Mucosa of descending colon (tissue), 3 donors: ENCODE measurements around the gene IFNL2. TPM values are rescaled to one million over a fixed set of nuclear protein-coding genes. Genes with fewer than 3 reads are reported as not detected.

Source experiments
- ATAC-seq: fragments of 200-7000 bp; cut with Tn5 transposase; one replicate; pipeline ENCODE4 v1.9.1; 2020; ENCODE audit warnings: mild to moderate bottlenecking, moderate library complexity
- DNase-seq, 3 donors: peaks; one replicate each; pipeline ENCODE4 v3.0.0-alpha.2; 2020
- H3K36me3 ChIP-seq: fragments of 200-600 bp; one replicate; pipeline ENCODE4 v1.8.0; 2021; ENCODE audit warnings: low read depth, mild to moderate bottlenecking
- H3K4me1 ChIP-seq: fragments of 200-600 bp; one replicate; pipeline ENCODE4 v1.8.0; 2021; ENCODE audit warnings: low read depth, mild to moderate bottlenecking
- H3K4me3 ChIP-seq: fragments of 200-600 bp; one replicate; pipeline ENCODE4 v1.8.0; 2021; ENCODE audit warnings: mild to moderate bottlenecking
- H3K9me3 ChIP-seq: fragments of 200-600 bp; one replicate; pipeline ENCODE4 v1.8.0; 2021; ENCODE audit warnings: mild to moderate bottlenecking
- intact Hi-C, 2 donors: fragments of 100-400 bp; cut with DNase I in 1 of 2; cut with micrococcal nuclease in 1 of 2; formaldehyde crosslinking; loops; one replicate each; pipeline versions ENCODE4 v1.11.0 to v1.11.1; 2022; cut with DNase I, micrococcal nuclease
- total RNA-seq, 3 donors: library from RNA; stranded (reverse); fragmentation: NEBNext Ultra II Directional in 2 of 3; extraction: Animal tissue kit (Norgen Biotek cat#: 25700) in 2 of 3; gene quantifications; one replicate each; pipeline versions ENCODE4 v1.2.1 to v1.2.4, GENCODE V29; 2021 to 2023
- TF ChIP-seq, protein P1 (sequence below): fragments of 200-600 bp; IDR thresholded peaks from one replicate; pipeline ENCODE4 v1.8.0; 2022; ENCODE audit warnings: antibody characterized with exemption, mild to moderate bottlenecking
- donor health status: DM: no; HTN: no; CAD: no; lungs with moderate emphysema.
- donor health status: DM: no; HTN: no; CAD: no.
- donor health status: DM: no; HTN: yes; CAD: no.

IFNL2 gene
- total RNA-seq, 3 donors from 2014 or later: not detected

DNA sequence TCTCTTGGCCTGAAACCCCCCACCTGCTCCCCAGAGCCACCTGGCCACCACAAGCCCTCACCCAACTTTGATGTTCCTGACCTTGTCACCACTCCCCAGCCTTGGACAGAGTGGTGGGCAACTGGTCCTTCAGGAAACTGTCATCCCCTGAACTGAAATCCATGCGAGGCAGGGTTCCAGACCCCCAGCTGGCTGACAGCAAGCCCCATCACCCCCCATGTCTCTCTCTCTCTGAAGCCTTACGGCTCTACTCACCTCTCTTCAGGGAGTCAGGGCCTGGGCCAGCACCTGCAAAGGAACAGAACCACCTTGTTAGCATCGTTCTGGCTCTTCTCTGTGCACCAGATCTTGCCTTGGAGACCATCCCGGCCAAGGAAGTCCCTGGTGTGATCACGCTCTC is 49.9 kb downstream of the IFNL2 start:
- TF ChIP-seq, protein P1, sequence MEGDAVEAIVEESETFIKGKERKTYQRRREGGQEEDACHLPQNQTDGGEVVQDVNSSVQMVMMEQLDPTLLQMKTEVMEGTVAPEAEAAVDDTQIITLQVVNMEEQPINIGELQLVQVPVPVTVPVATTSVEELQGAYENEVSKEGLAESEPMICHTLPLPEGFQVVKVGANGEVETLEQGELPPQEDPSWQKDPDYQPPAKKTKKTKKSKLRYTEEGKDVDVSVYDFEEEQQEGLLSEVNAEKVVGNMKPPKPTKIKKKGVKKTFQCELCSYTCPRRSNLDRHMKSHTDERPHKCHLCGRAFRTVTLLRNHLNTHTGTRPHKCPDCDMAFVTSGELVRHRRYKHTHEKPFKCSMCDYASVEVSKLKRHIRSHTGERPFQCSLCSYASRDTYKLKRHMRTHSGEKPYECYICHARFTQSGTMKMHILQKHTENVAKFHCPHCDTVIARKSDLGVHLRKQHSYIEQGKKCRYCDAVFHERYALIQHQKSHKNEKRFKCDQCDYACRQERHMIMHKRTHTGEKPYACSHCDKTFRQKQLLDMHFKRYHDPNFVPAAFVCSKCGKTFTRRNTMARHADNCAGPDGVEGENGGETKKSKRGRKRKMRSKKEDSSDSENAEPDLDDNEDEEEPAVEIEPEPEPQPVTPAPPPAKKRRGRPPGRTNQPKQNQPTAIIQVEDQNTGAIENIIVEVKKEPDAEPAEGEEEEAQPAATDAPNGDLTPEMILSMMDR: no peak
- intact Hi-C loops: no loop called here

DNA sequence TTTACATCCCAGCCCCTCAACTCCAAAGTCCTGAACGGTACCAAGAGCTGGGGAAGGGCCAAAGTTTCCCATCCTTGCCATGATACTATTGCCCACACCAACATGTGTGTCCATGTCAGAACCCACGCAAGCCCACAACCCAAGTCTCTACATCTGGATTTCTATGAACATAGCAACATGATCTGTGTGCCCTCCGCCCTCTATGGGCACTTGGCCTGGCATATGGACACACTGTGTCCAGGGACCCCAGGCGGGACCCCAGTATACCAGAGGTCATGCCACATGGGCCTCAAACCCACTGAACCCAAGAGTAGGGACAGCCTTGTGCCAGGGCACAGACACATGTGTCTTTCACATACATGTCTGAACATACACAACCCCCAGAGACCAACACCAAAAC is 50.5 kb downstream of the IFNL2 start:
- no peak for ATAC-seq
- intact Hi-C loops: no loop called here
- Histone ChIP-seq H3K4me3 (no peak overlapping the region), H3K9me3 (no peaks in the 10 kb centered on the region), H3K36me3 (no peaks in the 10 kb centered on the region), H3K4me1 (no peaks in the 10 kb centered on the region)
- TF ChIP-seq, protein P1: no peak
- DNase-seq: no peak

More for the DNA sequence above, 49.9 kb downstream of the IFNL2 start:
- no peak overlapping the region for H3K4me3 ChIP-seq
- no peaks in the 10 kb centered on the region for H3K36me3 ChIP-seq
- ATAC-seq (no peak), DNase-seq (no peak)
- no peaks in the 10 kb centered on the region for H3K9me3 ChIP-seq
- H3K4me1 ChIP-seq: no peaks in the 10 kb centered on the region

DNA sequence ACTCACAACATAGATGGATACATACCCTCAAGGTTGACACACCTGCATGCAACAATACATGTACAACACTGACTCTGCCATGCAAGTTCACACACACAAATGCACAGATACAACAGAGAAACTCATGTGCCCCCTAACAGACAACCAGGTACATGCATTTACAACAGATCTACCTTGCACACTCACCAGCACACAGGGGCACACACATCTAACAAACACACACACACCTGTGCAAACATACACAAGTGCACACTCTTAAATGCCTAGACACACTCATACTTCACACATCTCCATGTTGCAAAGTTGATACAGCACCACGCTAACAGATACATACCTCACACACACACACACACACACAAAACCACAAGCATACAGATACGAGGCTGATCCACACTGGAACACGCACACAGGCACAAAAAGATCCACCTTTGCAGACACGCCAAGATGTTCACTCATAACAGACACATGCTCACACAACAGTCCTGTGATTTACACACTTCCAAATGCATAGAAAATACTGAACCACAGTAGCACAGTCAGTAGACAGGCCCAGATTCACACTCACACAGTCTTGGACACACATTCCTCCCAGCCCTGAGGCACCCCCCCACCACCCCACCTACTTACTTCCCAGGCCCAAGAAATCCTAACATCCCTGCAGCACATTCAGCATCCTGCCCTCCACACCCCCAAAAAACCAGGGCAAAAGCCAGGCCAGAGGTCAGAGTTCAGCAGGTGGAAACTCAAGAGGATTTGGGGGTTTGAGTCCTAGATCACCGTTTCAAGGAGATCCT is 51.1 kb downstream of the IFNL2 start:
- no peak overlapping the region for H3K4me3 ChIP-seq

More for the DNA sequence above, 51.1 kb downstream of the IFNL2 start:
- DNase-seq: no peak
- Histone ChIP-seq H3K9me3 (no peaks in the 10 kb centered on the region), H3K4me1 (no peaks in the 10 kb centered on the region), H3K36me3 (no peaks in the 10 kb centered on the region)
- intact Hi-C loops: no loop called here
- no peak for ATAC-seq
- TF ChIP-seq, protein P1: no peak

Other genes with a start within 250 kb of the IFNL2 start
- gene FBXO27, start 235.8 kb upstream of the IFNL2 start, total RNA-seq: 10 to 100 TPM in 1 of 3 donors, 1 to 10 TPM in 1, under 1 TPM in 1; 0.63 to 10.2 (median 1.5) TPM
- not detected for gene ACP7, start 184.0 kb upstream of the IFNL2 start, total RNA-seq
- 100 to 1,000 TPM in 1 of 3 donors, 10 to 100 TPM in 2; 54.4 to 116 (median 76.5) TPM for gene PAK4, start 142.6 kb upstream of the IFNL2 start, total RNA-seq
- gene NCCRP1, start 71.4 kb upstream of the IFNL2 start, total RNA-seq: under 1 TPM in 1 of 3 donors, not detected in 2; 0.14 TPM
- not detected for gene SYCN, start 64.1 kb upstream of the IFNL2 start, total RNA-seq
- not detected for gene IFNL3, start 23.4 kb upstream of the IFNL2 start, total RNA-seq
- gene IFNL4, start 19.5 kb upstream of the IFNL2 start, total RNA-seq: not detected
- gene IFNL1, start 28.0 kb downstream of the IFNL2 start, total RNA-seq: not detected
- gene LRFN1, start 52.5 kb downstream of the IFNL2 start, total RNA-seq: 1 to 10 TPM in 1 of 3 donors, under 1 TPM in 2; 0.34 to 2.3 (median 0.52) TPM
- gene GMFG, start 67.6 kb downstream of the IFNL2 start, total RNA-seq: 10 to 100 TPM; 10.3 to 23.8 (median 14.1) TPM
- 10 to 100 TPM; 55.1 to 91.5 (median 67.4) TPM for gene SAMD4B, start 74.0 kb downstream of the IFNL2 start, total RNA-seq
- gene PAF1, start 122.7 kb downstream of the IFNL2 start, total RNA-seq: 10 to 100 TPM; 28.1 to 44.8 (median 32.3) TPM
- gene MED29, start 123.0 kb downstream of the IFNL2 start, total RNA-seq: 10 to 100 TPM; 28.4 to 31.2 (median 28.8) TPM
- gene ZFP36, start 138.5 kb downstream of the IFNL2 start, total RNA-seq: 100 to 1,000 TPM; 200 to 236 (median 235) TPM
- 10 to 100 TPM in 2 of 3 donors, 1 to 10 TPM in 1; 6.5 to 26.7 (median 17.9) TPM for gene PLEKHG2, start 144.3 kb downstream of the IFNL2 start, total RNA-seq
- gene RPS16, start 167.6 kb downstream of the IFNL2 start, total RNA-seq: 1,000 to 10,000 TPM; 1,270 to 1,804 (median 1,507) TPM
- 100 to 1,000 TPM; 101 to 122 (median 102) TPM for gene SUPT5H, start 177.2 kb downstream of the IFNL2 start, total RNA-seq
- gene TIMM50, start 212.4 kb downstream of the IFNL2 start, total RNA-seq: 10 to 100 TPM; 52.6 to 57.9 (median 57.7) TPM
- not detected for gene DLL3, start 230.6 kb downstream of the IFNL2 start, total RNA-seq
- gene SELENOV, start 246.7 kb downstream of the IFNL2 start, total RNA-seq: not detected